GM18951 (cell line): ENCODE measurements around the gene CBX8.

Source experiments
- POLR2A ChIP-seq: IDR thresholded peaks from 4 replicates; pipeline ENCODE4 v1.6.1; 2011; ENCODE audit warnings: mild to moderate bottlenecking; ENCODE audit not compliant: insufficient read length, insufficient read depth; ENCODE audit errors: extremely low read depth
- in situ Hi-C: fragments of 300-500 bp; cut with MboI; formaldehyde crosslinking; loops from one replicate; pipeline ENCODE4 v1.12.0; 2022; ENCODE audit warnings: low sequenced_read_pairs, mixed read lengths, inconsistent platforms; ENCODE audit not compliant: unreplicated experiment

CBX8 gene

GRCh38 chr17:79794659-79795511 is 2.0 kb downstream of the CBX8 start:
- in situ Hi-C loops = loop anchor here (25.0 kb wide), 1 partner anchor 167 kb away; no protein-coding TSS in a partner anchor
- no peak for TF ChIP-seq POLR2A

GRCh38 chr17:79793924-79794304 is 3.0 kb downstream of the CBX8 start:
- in situ Hi-C loops = loop anchor here (25.0 kb wide), 1 partner anchor 168 kb away; no protein-coding TSS in a partner anchor
- no peak for TF ChIP-seq POLR2A

- no peak for TF ChIP-seq POLR2A
- in situ Hi-C loops = loop anchor here (25.0 kb wide), 1 partner anchor 169 kb away; no protein-coding TSS in a partner anchor
These were observed 3.6 kb downstream of the CBX8 start for GRCh38 chr17:79792984-79793923.

- in situ Hi-C loops = loop anchor here (25.0 kb wide), 1 partner anchor 170 kb away; no protein-coding TSS in a partner anchor
- TF ChIP-seq POLR2A = no peak
These were observed 4.5 kb downstream of the CBX8 start for GRCh38 chr17:79792341-79792871.

- in situ Hi-C loops = loop anchor here (25.0 kb wide), 1 partner anchor 171 kb away; no protein-coding TSS in a partner anchor
- TF ChIP-seq POLR2A = no peak
These were observed 5.1 kb downstream of the CBX8 start for GRCh38 chr17:79791735-79792161.

GRCh38 chr17:79790805-79791734 is 5.8 kb downstream of the CBX8 start:
- in situ Hi-C loops = loop anchor here (25.0 kb wide), 1 partner anchor 171 kb away; no protein-coding TSS in a partner anchor

GRCh38 chr17:79789943-79790804 is 6.7 kb downstream of the CBX8 start:
- in situ Hi-C loops = loop anchor here (25.0 kb wide), 1 partner anchor 172 kb away; no protein-coding TSS in a partner anchor
- no peak for TF ChIP-seq POLR2A

More at GRCh38 chr17:79790805-79791734, 5.8 kb downstream of the CBX8 start:
- TF ChIP-seq POLR2A = no peak

GRCh38 chr17:79788989-79789942 is 7.6 kb downstream of the CBX8 start:
- no peak for TF ChIP-seq POLR2A
- in situ Hi-C loops = loop anchor here (25.0 kb wide), 1 partner anchor 173 kb away; no protein-coding TSS in a partner anchor

GRCh38 chr17:79788455-79788854 is 8.4 kb downstream of the CBX8 start:
- in situ Hi-C loops = loop anchor here (25.0 kb wide), 1 partner anchor 174 kb away; no protein-coding TSS in a partner anchor
- no peak for TF ChIP-seq POLR2A
